Transverse colon (tissue), 4 donors: Measurements from ENCODE around the gene KLHL17. TPM values are rescaled to one million over a fixed set of nuclear protein-coding genes. Genes with fewer than 3 reads are reported as not detected.

Experiments used
- DNase-seq: peaks from one replicate; pipeline ENCODE4 v3.0.0-alpha.2; 2019
- H3K27ac ChIP-seq, 4 donors: fragments of 200-600 bp; sonication (generic); 2 replicates each; pipeline ENCODE4 v1.5.1; 2016 to 2018; ENCODE audit warnings: inconsistent platforms in 4 of 4
- H3K27me3 ChIP-seq: fragments of 200-600 bp; sonication (generic); 2 replicates; pipeline ENCODE4 v1.5.1; 2017; ENCODE audit warnings: inconsistent platforms
- H3K36me3 ChIP-seq, 4 donors: fragments of 200-600 bp; sonication (generic); 2 replicates each; pipeline ENCODE4 v1.5.1; 2017 to 2019; ENCODE audit warnings: inconsistent platforms in 4 of 4
- H3K4me1 ChIP-seq, 4 donors: fragments of 200-600 bp; sonication (generic); 2 replicates each; pipeline ENCODE4 v1.5.1; 2017 to 2020; ENCODE audit warnings: inconsistent platforms in 4 of 4
- H3K4me3 ChIP-seq, 4 donors: fragments of 200-600 bp; sonication (generic); 1 replicate in 1 of 4; 2 replicates in 3 of 4; pipeline versions ENCODE4 v1.5.1 to v1.6.1; 2017 to 2019; ENCODE audit warnings: inconsistent platforms in 4 of 4
- H3K9me3 ChIP-seq, 2 donors: fragments of 200-600 bp; sonication (generic); 2 replicates each; pipeline ENCODE4 v1.5.1; 2017 to 2019; ENCODE audit warnings: inconsistent platforms in 2 of 2
- CTCF ChIP-seq, 5 experiments: fragments of 200-600 bp in 3 of 5; fragments of 450-650 bp in 2 of 5; sonication (generic) in 3 of 5; IDR thresholded peaks; 1 replicate in 2 of 5; 2 replicates in 3 of 5; pipeline ENCODE4 v1.5.1; 2016 to 2017; ENCODE audit warnings: antibody characterized with exemption in 5 of 5, inconsistent platforms in 3 of 5, mild to moderate bottlenecking in 2 of 5, moderate library complexity in 1 of 5
- POLR2AphosphoS5 ChIP-seq, 3 donors: sonication (generic); formaldehyde crosslinking; IDR thresholded peaks; one replicate each; pipeline ENCODE4 v1.6.1; 2016; ENCODE audit warnings: antibody characterized with exemption in 3 of 3
- WGBS, 2 donors: methylation state at CpG; one replicate each; pipeline ENCODE4 v1.1.5; 2018; ENCODE audit warnings: low coverage in 1 of 2; 5-methylcytosine and 5-hydroxymethylcytosine counted together
- in situ Hi-C, 4 donors: fragments of 200-750 bp; cut with MboI; loops; one replicate each; pipeline versions ENCODE4 v1.15.0 to v1.15.1; 2017; ENCODE audit warnings: low sequenced_read_pairs in 3 of 4, low pct_ligation_motif_present in 1 of 4, low pct_unique_long_range_greater_than_20kb in 1 of 4
- intact Hi-C: fragments of 100-400 bp; cut with DNase I; formaldehyde crosslinking; loops from one replicate; pipeline ENCODE4 v1.15.1; 2023; ENCODE audit warnings: low total_unique reads
- small RNA-seq, 4 donors: library from RNA; depleted of rRNA; stranded (forward); fragments of <200 nt; gene quantifications; one replicate each; pipeline ENCODE3, GENCODE V24; 2016
- total RNA-seq, 4 donors: library from RNA; depleted of rRNA; stranded (reverse); fragments of >200 nt; gene quantifications; one replicate each; pipeline ENCODE4 v1.1.0, GENCODE V29; 2016

The KLHL17 gene
- total RNA-seq, 4 donors from 2014 or later = 10.8 to 26.1 (median 11.4) TPM

GRCh38 chr1:1014799-1015681, 54.7 kb downstream of the KLHL17 start:
- intact Hi-C loops = loop anchor here (10.0 kb wide), 1 partner anchor 360 kb away; the partner anchor contains the start of gene AURKAIP1
- Histone ChIP-seq H3K27ac (peak overlapping the region in 3 of 4 donors; percentile 86 to 90 (median 87)), H3K9me3 (no peaks in the 10 kb centered on the region), H3K4me3 (peak overlapping the region in 1 of 4 donors; percentile 65), H3K4me1 (peaks cover 6 to 31% (median 23%) of the 10 kb centered on the region in 4 donors), H3K36me3 (no peaks in the 10 kb centered on the region), H3K27me3 (no peaks in the 10 kb centered on the region)
- DNase-seq = peak; percentile 19
- in situ Hi-C loops = no loop called here
- 72% methylated on average over 18 of the region's 20 CpGs; no CpG with 5 or more reads in 1 of the 2 donors for WGBS, 2 donors
- TF ChIP-seq POLR2AphosphoS5 (IDR thresholded peaks at IDR 0.05) = no peak
- TF ChIP-seq CTCF (IDR thresholded peaks at IDR 0.05) = peak in 3 of 5 experiments; percentile 12 to 26 (median 15)

Small RNA genes lying within 50 kb of the gene (small RNA-seq; reads per million reads assigned to genes)
- gene AL645608.3 (0 reads per million in 4 donors), gene AL645608.4 (0 reads per million in 4 donors)

Other genes with a start within 250 kb of the KLHL17 start
- gene SAMD11, start 36.7 kb upstream of the KLHL17 start, total RNA-seq = 10 to 100 TPM in 1 of 4 donors, 1 to 10 TPM in 2, not detected in 1; 2.2 to 26.9 (median 3.0) TPM
- 10 to 100 TPM; 17.6 to 50.4 (median 31.6) TPM for gene NOC2L, start 1.3 kb upstream of the KLHL17 start, total RNA-seq
- gene PLEKHN1, start 5.9 kb downstream of the KLHL17 start, total RNA-seq = 1 to 10 TPM in 1 of 4 donors, under 1 TPM in 1, not detected in 2; 0.14 to 1.4 TPM
- under 1 TPM in 1 of 4 donors, not detected in 3; 0.14 TPM for gene PERM1, start 21.5 kb downstream of the KLHL17 start, total RNA-seq
- gene HES4, start 39.5 kb downstream of the KLHL17 start, total RNA-seq = 100 to 1,000 TPM in 1 of 4 donors, 10 to 100 TPM in 3; 10.8 to 140 (median 15.7) TPM
- gene ISG15, start 52.9 kb downstream of the KLHL17 start, total RNA-seq = 10 to 100 TPM in 3 of 4 donors, not detected in 1; 36.0 to 70.6 (median 40.8) TPM
- 100 to 1,000 TPM in 1 of 4 donors, 10 to 100 TPM in 3; 25.4 to 132 (median 44.8) TPM for gene AGRN, start 59.5 kb downstream of the KLHL17 start, total RNA-seq
- 1 to 10 TPM; 3.0 to 7.5 (median 5.0) TPM for gene RNF223, start 113.7 kb downstream of the KLHL17 start, total RNA-seq
- 100 to 1,000 TPM in 1 of 4 donors, 10 to 100 TPM in 3; 23.6 to 108 (median 47.3) TPM for gene C1orf159, start 155.5 kb downstream of the KLHL17 start, total RNA-seq
- under 1 TPM in 2 of 4 donors, not detected in 2; 0.40 to 0.48 TPM for gene TTLL10, start 213.3 kb downstream of the KLHL17 start, total RNA-seq
- 1 to 10 TPM in 2 of 4 donors, not detected in 2; 3.3 to 7.9 TPM for gene TNFRSF18, start 246.0 kb downstream of the KLHL17 start, total RNA-seq